A549 treated with AZD9567 at 1 μM for 4 hours (cell line): ENCODE results near the gene SDHD. TPM values are rescaled to one million over a fixed set of nuclear protein-coding genes. Genes with fewer than 3 reads are reported as not detected.

Source experiments
- total RNA-seq: library from RNA; stranded (reverse); fragments of 200-300 nt; extraction: Qiagen RNA extraction; gene quantifications from 5 replicates; pipeline ENCODE4 v1.2.3, GENCODE V29; 2022; ENCODE audit not compliant: insufficient read depth

Gene SDHD
- 67.2 to 103 TPM (median 70.1 TPM) in 5 replicates for total RNA-seq

DNA sequence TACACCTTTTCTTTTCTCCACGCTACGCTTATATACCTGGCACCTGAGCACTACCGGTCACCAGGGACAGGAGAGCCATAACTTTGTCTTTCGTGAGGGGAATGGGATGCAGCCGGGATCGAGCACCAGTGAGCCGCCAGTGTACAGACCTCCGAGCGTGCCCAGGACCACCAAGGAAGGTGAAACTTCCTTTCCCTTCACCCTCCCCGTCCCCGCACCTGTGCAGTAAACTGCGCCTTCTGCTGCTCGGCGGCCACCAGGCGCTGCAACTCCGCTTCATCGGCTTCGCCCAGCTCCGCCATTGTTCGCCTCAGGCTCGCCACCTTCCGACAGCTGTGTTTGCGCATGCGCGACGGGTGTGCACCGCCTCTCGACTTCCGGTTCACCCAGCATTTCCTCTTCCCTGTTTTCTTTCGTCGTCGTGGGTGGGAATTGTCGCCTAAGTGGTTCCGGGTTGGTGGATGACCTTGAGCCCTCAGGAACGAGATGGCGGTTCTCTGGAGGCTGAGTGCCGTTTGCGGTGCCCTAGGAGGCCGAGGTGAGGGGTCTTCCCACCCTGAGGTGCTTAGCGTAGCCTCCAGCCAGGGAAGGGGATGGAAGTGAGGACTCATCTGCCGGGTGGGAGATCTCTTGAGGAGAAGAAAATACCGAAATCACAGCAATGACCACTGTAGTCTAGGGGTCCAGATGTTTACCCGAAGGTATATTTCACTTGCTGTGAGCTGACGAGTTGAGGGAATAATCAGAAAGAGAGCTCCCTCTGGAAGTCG is at the start of gene SDHD, which contains the start of gene TIMM8B:
Gene SDHD (plus strand): TSS at position 452 of the 770 bp plus-strand sequence. CDS start 35 bp downstream, at position 487.
Gene TIMM8B (minus strand): TSS at position 335 of the 770 bp plus-strand sequence. CDS start 33 bp downstream, at position 302.

DNA sequence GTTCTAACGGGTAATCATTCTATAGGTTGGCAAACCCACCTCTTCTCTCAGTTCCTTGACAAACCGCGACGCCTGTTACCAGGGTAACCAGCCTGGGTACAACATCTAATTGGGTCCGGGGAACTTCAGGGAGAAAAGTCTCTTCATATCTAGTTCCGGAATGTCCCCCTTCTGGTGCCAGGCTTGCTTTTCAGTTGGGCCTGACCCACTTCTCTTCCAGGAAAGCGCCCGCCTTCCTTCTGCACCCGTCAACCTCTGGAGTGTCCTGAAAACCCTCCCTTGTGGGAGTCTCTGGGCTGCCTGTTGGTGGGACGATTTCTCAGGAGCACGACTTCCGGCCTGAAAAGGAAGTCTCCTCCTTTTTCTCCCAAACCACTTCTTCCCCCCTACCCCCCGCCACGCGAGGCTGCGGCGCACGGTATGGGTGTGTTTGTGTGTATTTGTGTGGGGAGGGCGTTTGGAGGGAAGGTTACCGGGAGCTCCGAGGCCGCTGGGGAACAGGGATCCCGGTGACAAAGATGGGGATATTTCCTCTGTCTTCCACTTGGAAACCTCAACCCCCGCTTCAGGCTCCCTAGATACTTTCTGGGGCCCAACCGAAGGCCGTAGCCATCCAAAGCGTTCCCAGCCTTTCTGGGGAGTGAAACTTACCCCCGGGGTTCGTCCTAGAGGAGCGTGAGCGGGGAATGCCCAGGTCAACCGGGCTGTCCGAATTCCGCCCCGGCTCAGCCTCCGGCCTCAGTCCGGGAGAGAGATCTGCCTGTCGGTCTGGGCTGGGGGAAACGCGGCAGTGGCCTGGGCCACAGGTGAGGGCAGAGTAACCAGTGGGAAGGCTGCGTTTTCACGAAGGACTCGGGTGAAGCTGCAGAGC is 12.5 kb upstream of the SDHD start, which contains the start of the genes NKAPD1 and PIH1D2:
Gene NKAPD1 (plus strand): TSS at position 359 of the 871 bp plus-strand sequence. CDS start 1,276 bp downstream, outside the sequence.
Gene PIH1D2 (minus strand): TSS at position 77 of the 871 bp plus-strand sequence. CDS start 843 bp downstream, outside the sequence.

Other genes with a start within 250 kb of the SDHD start
- gene ALG9, start 215.3 kb upstream of the SDHD start, total RNA-seq = 18.2 to 24.2 TPM (median 19.5 TPM) in 5 replicates
- 0.93 to 1.6 TPM (median 1.4 TPM) in 5 replicates for gene FDXACB1, start 207.7 kb upstream of the SDHD start, total RNA-seq
- gene CFAP68, start 207.3 kb upstream of the SDHD start, total RNA-seq = 32.7 to 44.9 TPM (median 33.4 TPM) in 5 replicates
- 8.2 to 17.3 TPM (median 9.8 TPM) in 5 replicates for gene CRYAB, start 175.1 kb upstream of the SDHD start, total RNA-seq
- gene HSPB2, start 174.1 kb upstream of the SDHD start, total RNA-seq = not detected in 5 replicates
- gene C11orf52, start 168.0 kb upstream of the SDHD start, total RNA-seq = 0.07 to 0.21 TPM in 2 of 5 replicates, not detected in the others
- 4.7 to 9.1 TPM (median 7.5 TPM) in 5 replicates for gene DIXDC1, start 149.5 kb upstream of the SDHD start, total RNA-seq
- gene DLAT, start 61.5 kb upstream of the SDHD start, total RNA-seq = 23.9 to 42.9 TPM (median 28.8 TPM) in 5 replicates
- gene PIH1D2, start 12.9 kb upstream of the SDHD start, total RNA-seq = 0.65 to 6.6 TPM (median 1.2 TPM) in 5 replicates
- 11.7 to 14.1 TPM (median 12.7 TPM) in 5 replicates for gene NKAPD1, start 12.6 kb upstream of the SDHD start, total RNA-seq
- gene TIMM8B, start 117 bp upstream of the SDHD start, total RNA-seq = 67.5 to 74.4 TPM (median 72.4 TPM) in 5 replicates
- gene IL18, start 77.2 kb downstream of the SDHD start, total RNA-seq = 85.4 to 94.2 TPM (median 92.6 TPM) in 5 replicates
- gene TEX12, start 80.5 kb downstream of the SDHD start, total RNA-seq = not detected in 5 replicates
- 0.57 to 1.4 TPM (median 0.99 TPM) in 4 of 5 replicates, not detected in the other for gene BCO2, start 88.6 kb downstream of the SDHD start, total RNA-seq
- 27.3 to 30.2 TPM (median 28.5 TPM) in 5 replicates for gene PTS, start 139.6 kb downstream of the SDHD start, total RNA-seq
- not detected in 5 replicates for gene PLET1, start 174.0 kb downstream of the SDHD start, total RNA-seq